Frontal cortex (tissue), 4 donors: ENCODE data around the gene WNT2B. TPM values are rescaled to one million over a fixed set of nuclear protein-coding genes. Genes with fewer than 3 reads are reported as not detected.

Experiments used
- DNase-seq, 2 donors: peaks; one replicate each; pipeline ENCODE4 v3.0.0; 2012; ENCODE audit warnings: low spot score in 2 of 2
- FAIRE-seq: peaks from 2 replicates; lab custom pipeline; 2012; peaks lifted over from hg19 to GRCh38; lab: Jason Lieb, UNC
- total RNA-seq: library from RNA; depleted of rRNA; stranded (reverse); fragments of >200 nt; gene quantifications from one replicate; pipeline ENCODE4 v1.2.3, GENCODE V29; 2014
- donor health status: control.
- donor health status: control.
- donor health status: control.

WNT2B gene
- total RNA-seq, 1 donor from 2014 or later, result 2.0 TPM

- DNase-seq, result no peak
- FAIRE-seq, result no peak
Measured at GRCh38 chr1:112522621-112523020, 13.9 kb downstream of the WNT2B start.

- FAIRE-seq, result no peak
- no peak for DNase-seq
Measured at GRCh38 chr1:112524251-112524650, 15.5 kb downstream of the WNT2B start.

GRCh38 chr1:112524986-112525385, 16.2 kb downstream of the WNT2B start:
- no peak for FAIRE-seq

GRCh38 chr1:112527266-112528010, 18.7 kb downstream of the WNT2B start:
- DNase-seq, result no peak
- FAIRE-seq, result no peak

More at GRCh38 chr1:112524986-112525385, 16.2 kb downstream of the WNT2B start:
- DNase-seq, result no peak

- FAIRE-seq (no peak), DNase-seq (no peak)
Measured at GRCh38 chr1:112528076-112528475, 19.3 kb downstream of the WNT2B start.

- FAIRE-seq, result no peak
- no peak for DNase-seq
Measured at GRCh38 chr1:112529301-112529700, 20.5 kb downstream of the WNT2B start.

- FAIRE-seq, result no peak
- DNase-seq, result no peak
Measured at GRCh38 chr1:112530832-112531231, 22.1 kb downstream of the WNT2B start.

- no peak for DNase-seq
- FAIRE-seq, result no peak
Measured at GRCh38 chr1:112532064-112532463, 23.3 kb downstream of the WNT2B start.

- no peak for DNase-seq
- FAIRE-seq, result no peak
Measured at GRCh38 chr1:112533029-112533428, 24.3 kb downstream of the WNT2B start.

- FAIRE-seq, result no peak
- DNase-seq, result no peak
Measured at GRCh38 chr1:112536561-112536960, 27.8 kb downstream of the WNT2B start.

GRCh38 chr1:112537456-112537855, 28.7 kb downstream of the WNT2B start:
- DNase-seq, result no peak
- FAIRE-seq, result no peak

- DNase-seq (no peak), FAIRE-seq (no peak)
Measured at GRCh38 chr1:112538883-112539282, 30.1 kb downstream of the WNT2B start.

GRCh38 chr1:112540226-112540794, 31.5 kb downstream of the WNT2B start:
- DNase-seq (no peak), FAIRE-seq (no peak)

GRCh38 chr1:112541299-112541698, 32.5 kb downstream of the WNT2B start:
- no peak for DNase-seq
- FAIRE-seq, result no peak

GRCh38 chr1:112542206-112542973, 33.6 kb downstream of the WNT2B start:
- DNase-seq, result no peak
- FAIRE-seq, result no peak

GRCh38 chr1:112544011-112544688, 35.4 kb downstream of the WNT2B start:
- FAIRE-seq, result no peak
- no peak for DNase-seq

GRCh38 chr1:112544751-112545150, 36.0 kb downstream of the WNT2B start:
- DNase-seq, result no peak
- FAIRE-seq, result no peak

- FAIRE-seq, result no peak
- no peak for DNase-seq
Measured at GRCh38 chr1:112546076-112546475, 37.3 kb downstream of the WNT2B start.

GRCh38 chr1:112548547-112548946, 39.8 kb downstream of the WNT2B start:
- no peak for DNase-seq
- FAIRE-seq, result no peak

- DNase-seq, result no peak
- no peak for FAIRE-seq
Measured at GRCh38 chr1:112549590-112549989, 40.8 kb downstream of the WNT2B start.
